Esophagus squamous epithelium (tissue), 4 donors: ENCODE results near the gene CTNNA3.

Experiments used
- CTCF ChIP-seq, 6 experiments: fragments of 450-650 bp in 4 of 6; fragments of 200-600 bp in 2 of 6; sonication (generic) in 2 of 6; IDR thresholded peaks; one replicate each; pipeline ENCODE4 v1.5.1; 2016 to 2019; ENCODE audit warnings: antibody characterized with exemption in 6 of 6, mild to moderate bottlenecking in 4 of 6, moderate library complexity in 4 of 6
- POLR2A ChIP-seq, 4 donors: fragments of 450-650 bp; IDR thresholded peaks; one replicate each; pipeline ENCODE4 v1.6.1; 2017; ENCODE audit warnings: antibody characterized with exemption in 4 of 4, mild to moderate bottlenecking in 4 of 4, moderate library complexity in 3 of 4

GRCh38 chr10:66695046-66695445, 1000.9 kb downstream of the CTNNA3 start:
- TF ChIP-seq CTCF (IDR thresholded peaks at IDR 0.05) (no peak), POLR2A (IDR thresholded peaks at IDR 0.05) (no peak)
